OCI-LY3 (cell line): ENCODE data around the gene PDLIM1.

Experiments used
- H2AFZ ChIP-seq: fragments of 200-600, 300-600 bp; shearing (Covaris generic); 2 replicates; pipeline ENCODE4 v1.6.0; 2014; ENCODE audit warnings: antibody characterized with exemption, low read depth, low read length
- H3K27ac ChIP-seq: fragments of 200-600, 300-600 bp; sonication (generic); 2 replicates; pipeline ENCODE4 v1.5.1; 2014; ENCODE audit warnings: mild to moderate bottlenecking, low read length, moderate library complexity, mixed read lengths
- H3K27me3 ChIP-seq: fragments of 200-600, 300-600 bp; sonication (generic); 2 replicates; pipeline ENCODE4 v1.6.1; 2014; ENCODE audit warnings: low read depth, low read length, mixed read lengths
- H3K36me3 ChIP-seq: fragments of 200-600, 300-600 bp; sonication (generic); replicated peaks from 2 replicates; pipeline ENCODE3; 2014; ENCODE audit warnings: low read depth, low read length, mixed read lengths
- H3K4me1 ChIP-seq: fragments of 300-600, 200-600 bp; sonication (generic); 2 replicates; pipeline ENCODE4 v1.6.1; 2014; ENCODE audit warnings: low read length, mixed read lengths
- H3K4me2 ChIP-seq: fragments of 200-600, 300-600 bp; sonication (generic); 2 replicates; pipeline ENCODE4 v1.6.1; 2014; ENCODE audit warnings: low read length, mixed read lengths
- H3K4me3 ChIP-seq: fragments of 300-600, 200-600 bp; sonication (generic); 2 replicates; pipeline ENCODE4 v1.5.1; 2014; ENCODE audit warnings: antibody characterized with exemption, mild to moderate bottlenecking, low read length, moderate library complexity
- H3K79me2 ChIP-seq: fragments of 300-600, 200-600 bp; shearing (Covaris generic); 2 replicates; pipeline ENCODE4 v1.6.1; 2014; ENCODE audit warnings: mild to moderate bottlenecking, low read length, mixed read lengths
- H3K9ac ChIP-seq: fragments of 300-600, 200-600 bp; shearing (Covaris generic); 2 replicates; pipeline ENCODE4 v1.6.0; 2014; ENCODE audit warnings: mild to moderate bottlenecking, low read length, moderate library complexity
- H3K9me3 ChIP-seq: fragments of 200-600, 300-600 bp; shearing (Covaris generic); 2 replicates; pipeline ENCODE4 v1.6.1; 2014; ENCODE audit warnings: low read length, mixed read lengths; ENCODE audit not compliant: insufficient read depth
- H4K20me1 ChIP-seq: fragments of 200-600, 300-600 bp; sonication (generic); 2 replicates; pipeline ENCODE4 v1.6.1; 2016; ENCODE audit warnings: low read length, mixed read lengths; ENCODE audit not compliant: insufficient read depth
- CTCF ChIP-seq: fragments of 200-600, 300-600 bp; sonication (generic); IDR thresholded peaks from 2 replicates; pipeline ENCODE4 v1.5.1; 2014; ENCODE audit warnings: antibody characterized with exemption, low read length, low read depth
- EZH2phosphoT487 ChIP-seq: fragments of 200-600 bp; shearing (Covaris generic); IDR thresholded peaks from 2 replicates; pipeline ENCODE4 v1.6.1; 2018; ENCODE audit warnings: antibody characterized with exemption, mixed run types, low read depth

PDLIM1 gene

GRCh38 chr10:95312986-95313495 is 22.2 kb upstream of the PDLIM1 start:
- Histone ChIP-seq H3K79me2 (no peaks in the 10 kb centered on the region), H3K9ac (no peak overlapping the region), H3K4me1 (peaks cover 8% of the 10 kb centered on the region; the same call in 1 of the 2 replicates), H3K9me3 (no peaks in the 10 kb centered on the region), H3K4me2 (no peak overlapping the region), H3K36me3 (no peaks in the 10 kb centered on the region), H2AFZ (no peak overlapping the region), H3K27ac (no peak overlapping the region), H3K27me3 (peaks cover 16% of the 10 kb centered on the region; the same call in 1 of the 2 replicates), H4K20me1 (no peaks in the 10 kb centered on the region), H3K4me3 (no peak overlapping the region)
- TF ChIP-seq CTCF: no peak
- no peak for TF ChIP-seq EZH2phosphoT487

GRCh38 chr10:95312257-95312656 is 21.5 kb upstream of the PDLIM1 start:
- no peak overlapping the region for H3K9ac ChIP-seq
- H3K4me2 ChIP-seq: no peak overlapping the region
- H3K4me3 ChIP-seq: no peak overlapping the region
- peaks cover 16% of the 10 kb centered on the region; the same call in 1 of the 2 replicates for H3K27me3 ChIP-seq
- H3K27ac ChIP-seq: no peak overlapping the region
- no peaks in the 10 kb centered on the region for H3K9me3 ChIP-seq
- H2AFZ ChIP-seq: no peak overlapping the region
- H3K4me1 ChIP-seq: peaks cover 8% of the 10 kb centered on the region; the same call in 1 of the 2 replicates
- no peaks in the 10 kb centered on the region for H3K79me2 ChIP-seq
- H3K36me3 ChIP-seq: no peaks in the 10 kb centered on the region
- TF ChIP-seq CTCF: no peak
- TF ChIP-seq EZH2phosphoT487: no peak
- H4K20me1 ChIP-seq: no peaks in the 10 kb centered on the region

- H3K27me3 ChIP-seq: peaks cover 14% of the 10 kb centered on the region
- H2AFZ ChIP-seq: no peak overlapping the region
- peaks cover 8% of the 10 kb centered on the region; the same call in 1 of the 2 replicates for H3K4me1 ChIP-seq
- no peaks in the 10 kb centered on the region for H3K36me3 ChIP-seq
- no peak overlapping the region for H3K4me3 ChIP-seq
- peak overlapping the region; percentile 27; the same call in 1 of the 2 replicates for H3K4me2 ChIP-seq
- H4K20me1 ChIP-seq: no peaks in the 10 kb centered on the region
- TF ChIP-seq CTCF (no peak), EZH2phosphoT487 (no peak)
- H3K27ac ChIP-seq: no peak overlapping the region
- H3K79me2 ChIP-seq: no peaks in the 10 kb centered on the region
- H3K9me3 ChIP-seq: no peaks in the 10 kb centered on the region
- H3K9ac ChIP-seq: no peak overlapping the region
Measured at GRCh38 chr10:95309958-95310357, 19.2 kb upstream of the PDLIM1 start.

GRCh38 chr10:95308389-95309302 is 17.8 kb upstream of the PDLIM1 start:
- H3K27ac ChIP-seq: no peak overlapping the region
- H3K36me3 ChIP-seq: no peaks in the 10 kb centered on the region
- H3K4me2 ChIP-seq: no peak overlapping the region
- no peaks in the 10 kb centered on the region for H3K9me3 ChIP-seq
- no peak for TF ChIP-seq EZH2phosphoT487
- no peak for TF ChIP-seq CTCF
- no peaks in the 10 kb centered on the region for H4K20me1 ChIP-seq
- no peaks in the 10 kb centered on the region for H3K79me2 ChIP-seq
- H3K9ac ChIP-seq: no peak overlapping the region
- H3K27me3 ChIP-seq: peaks cover 16% of the 10 kb centered on the region; the same call in 1 of the 2 replicates
- H3K4me3 ChIP-seq: no peak overlapping the region
- H2AFZ ChIP-seq: no peak overlapping the region
- H3K4me1 ChIP-seq: peaks cover 8% of the 10 kb centered on the region; the same call in 1 of the 2 replicates
